Measurements from ENCODE around the gene HCN4. TPM values are rescaled to one million over a fixed set of nuclear protein-coding genes. Genes with fewer than 3 reads are reported as not detected.

The HCN4 gene
- total RNA-seq, 1 donor from 2014 or later: 3.0 TPM

GRCh38 chr15:73313861-73314260 is 54.9 kb downstream of the HCN4 start:
- Histone ChIP-seq H3K9me3 (ENCODE audit: insufficient read depth, low read depth, low read length) (no peaks in the 10 kb centered on the region), H4K20me1 (ENCODE audit: insufficient read depth, low read length) (no peaks in the 10 kb centered on the region), H3K27me3 (ENCODE audit: insufficient read depth, low read length) (no peaks in the 10 kb centered on the region), H3K27ac (ENCODE audit: low read depth, low read length) (no peak overlapping the region), H3K9ac (ENCODE audit: low read length) (no peak overlapping the region), H3K4me3 (ENCODE audit: insufficient read depth, low read depth, low read length) (no peak overlapping the region), H3K4me2 (ENCODE audit: low read length) (no peak overlapping the region), H2AFZ (ENCODE audit: low read depth, low read length) (no peak overlapping the region), H3K4me1 (ENCODE audit: insufficient read depth, low read length) (no peaks in the 10 kb centered on the region), H3K79me2 (ENCODE audit: insufficient read depth, low read length) (no peaks in the 10 kb centered on the region), H3K36me3 (ENCODE audit: insufficient read depth, low read length) (no peaks in the 10 kb centered on the region)
- H3K4me3 Mint-ChIP-seq (ENCODE audit: unreplicated experiment): no peak overlapping the region
- DNase-seq (ENCODE audit: low read depth) (peak; percentile 3), FAIRE-seq (no peak)
- no peaks in the 10 kb centered on the region for H3K9me3 Mint-ChIP-seq (ENCODE audit: unreplicated experiment)
- TF ChIP-seq, protein P1, sequence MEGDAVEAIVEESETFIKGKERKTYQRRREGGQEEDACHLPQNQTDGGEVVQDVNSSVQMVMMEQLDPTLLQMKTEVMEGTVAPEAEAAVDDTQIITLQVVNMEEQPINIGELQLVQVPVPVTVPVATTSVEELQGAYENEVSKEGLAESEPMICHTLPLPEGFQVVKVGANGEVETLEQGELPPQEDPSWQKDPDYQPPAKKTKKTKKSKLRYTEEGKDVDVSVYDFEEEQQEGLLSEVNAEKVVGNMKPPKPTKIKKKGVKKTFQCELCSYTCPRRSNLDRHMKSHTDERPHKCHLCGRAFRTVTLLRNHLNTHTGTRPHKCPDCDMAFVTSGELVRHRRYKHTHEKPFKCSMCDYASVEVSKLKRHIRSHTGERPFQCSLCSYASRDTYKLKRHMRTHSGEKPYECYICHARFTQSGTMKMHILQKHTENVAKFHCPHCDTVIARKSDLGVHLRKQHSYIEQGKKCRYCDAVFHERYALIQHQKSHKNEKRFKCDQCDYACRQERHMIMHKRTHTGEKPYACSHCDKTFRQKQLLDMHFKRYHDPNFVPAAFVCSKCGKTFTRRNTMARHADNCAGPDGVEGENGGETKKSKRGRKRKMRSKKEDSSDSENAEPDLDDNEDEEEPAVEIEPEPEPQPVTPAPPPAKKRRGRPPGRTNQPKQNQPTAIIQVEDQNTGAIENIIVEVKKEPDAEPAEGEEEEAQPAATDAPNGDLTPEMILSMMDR (IDR thresholded peaks at IDR 0.05; ENCODE audit: insufficient read depth, low read depth, low read length): no peak
- TF ChIP-seq EZH2 (IDR thresholded peaks at IDR 0.05; ENCODE audit: insufficient read depth, low read length): no peak
- peaks cover 3% of the 10 kb centered on the region for H3K27me3 Mint-ChIP-seq (ENCODE audit: low read depth, unreplicated experiment)
- H3K4me1 Mint-ChIP-seq (ENCODE audit: low read depth, unreplicated experiment): no peaks in the 10 kb centered on the region
- H3K36me3 Mint-ChIP-seq (ENCODE audit: low read depth, unreplicated experiment): no peaks in the 10 kb centered on the region
- no peak overlapping the region for H3K27ac Mint-ChIP-seq (ENCODE audit: unreplicated experiment)

DNA sequence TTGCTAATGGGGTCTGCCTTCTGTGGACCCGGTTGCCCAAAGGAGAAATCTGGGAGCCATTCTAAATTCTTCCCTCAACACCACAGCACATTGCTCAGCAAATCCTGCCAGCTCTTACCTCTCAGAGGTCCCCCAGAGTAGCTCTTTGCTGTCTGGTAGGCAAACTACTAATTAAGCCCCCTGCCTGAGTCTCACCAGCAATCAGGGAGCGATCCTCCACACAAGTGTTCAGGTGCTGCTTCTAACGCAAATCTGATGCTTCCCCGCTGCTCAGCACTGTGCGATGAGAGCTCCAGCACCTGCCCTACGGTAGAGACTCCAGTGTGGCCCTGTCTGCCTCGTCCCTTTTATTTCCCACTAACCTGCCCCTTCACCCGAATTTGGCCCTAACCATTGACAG is 60.5 kb downstream of the HCN4 start:
- no peak for DNase-seq (ENCODE audit: low read depth)
- H3K4me1 ChIP-seq (ENCODE audit: insufficient read depth, low read length): no peaks in the 10 kb centered on the region
- H2AFZ ChIP-seq (ENCODE audit: low read depth, low read length): no peak overlapping the region
- H4K20me1 ChIP-seq (ENCODE audit: insufficient read depth, low read length): no peaks in the 10 kb centered on the region
- H3K4me3 Mint-ChIP-seq (ENCODE audit: unreplicated experiment): no peak overlapping the region
- H3K79me2 ChIP-seq (ENCODE audit: insufficient read depth, low read length): no peaks in the 10 kb centered on the region
- H3K4me1 Mint-ChIP-seq (ENCODE audit: low read depth, unreplicated experiment): no peaks in the 10 kb centered on the region
- H3K9me3 ChIP-seq (ENCODE audit: insufficient read depth, low read depth, low read length): no peaks in the 10 kb centered on the region
- H3K27me3 ChIP-seq (ENCODE audit: insufficient read depth, low read length): no peaks in the 10 kb centered on the region
- no peaks in the 10 kb centered on the region for H3K36me3 Mint-ChIP-seq (ENCODE audit: low read depth, unreplicated experiment)
- H3K27ac Mint-ChIP-seq (ENCODE audit: unreplicated experiment): no peak overlapping the region
- no peak overlapping the region for H3K4me3 ChIP-seq (ENCODE audit: insufficient read depth, low read depth, low read length)
- no peaks in the 10 kb centered on the region for H3K9me3 Mint-ChIP-seq (ENCODE audit: unreplicated experiment)
- no peaks in the 10 kb centered on the region for H3K36me3 ChIP-seq (ENCODE audit: insufficient read depth, low read length)
- H3K4me2 ChIP-seq (ENCODE audit: low read length): no peak overlapping the region
- H3K27ac ChIP-seq (ENCODE audit: low read depth, low read length): no peak overlapping the region
- peaks cover 9% of the 10 kb centered on the region for H3K27me3 Mint-ChIP-seq (ENCODE audit: low read depth, unreplicated experiment)
- no peak overlapping the region for H3K9ac ChIP-seq (ENCODE audit: low read length)
- TF ChIP-seq, protein P1 (IDR thresholded peaks at IDR 0.05; ENCODE audit: insufficient read depth, low read depth, low read length): no peak
- no peak for TF ChIP-seq EZH2 (IDR thresholded peaks at IDR 0.05; ENCODE audit: insufficient read depth, low read length)
- no peak for FAIRE-seq

GRCh38 chr15:73305331-73306211 is 63.2 kb downstream of the HCN4 start:
- Histone ChIP-seq H3K4me2 (ENCODE audit: low read length) (no peak overlapping the region), H3K27ac (ENCODE audit: low read depth, low read length) (no peak overlapping the region), H3K4me1 (ENCODE audit: insufficient read depth, low read length) (no peaks in the 10 kb centered on the region), H4K20me1 (ENCODE audit: insufficient read depth, low read length) (no peaks in the 10 kb centered on the region), H3K9me3 (ENCODE audit: insufficient read depth, low read depth, low read length) (no peaks in the 10 kb centered on the region), H3K79me2 (ENCODE audit: insufficient read depth, low read length) (no peaks in the 10 kb centered on the region), H2AFZ (ENCODE audit: low read depth, low read length) (no peak overlapping the region), H3K4me3 (ENCODE audit: insufficient read depth, low read depth, low read length) (no peak overlapping the region), H3K27me3 (ENCODE audit: insufficient read depth, low read length) (no peaks in the 10 kb centered on the region), H3K36me3 (ENCODE audit: insufficient read depth, low read length) (no peaks in the 10 kb centered on the region), H3K9ac (ENCODE audit: low read length) (no peak overlapping the region)
- no peaks in the 10 kb centered on the region for H3K9me3 Mint-ChIP-seq (ENCODE audit: unreplicated experiment)
- DNase-seq (ENCODE audit: low read depth) (peak; percentile 46), FAIRE-seq (peak; percentile 20)
- TF ChIP-seq, protein P1 (IDR thresholded peaks at IDR 0.05; ENCODE audit: insufficient read depth, low read depth, low read length): peak; percentile 63
- no peak for TF ChIP-seq EZH2 (IDR thresholded peaks at IDR 0.05; ENCODE audit: insufficient read depth, low read length)
- H3K27ac Mint-ChIP-seq (ENCODE audit: unreplicated experiment): no peak overlapping the region
- H3K4me1 Mint-ChIP-seq (ENCODE audit: low read depth, unreplicated experiment): no peaks in the 10 kb centered on the region
- peaks cover 9% of the 10 kb centered on the region for H3K27me3 Mint-ChIP-seq (ENCODE audit: low read depth, unreplicated experiment)
- no peak overlapping the region for H3K4me3 Mint-ChIP-seq (ENCODE audit: unreplicated experiment)
- H3K36me3 Mint-ChIP-seq (ENCODE audit: low read depth, unreplicated experiment): no peaks in the 10 kb centered on the region
